Activated T-cell treated with anti-CD3 and anti-CD28 coated beads, Interleukin-2, amount 50 U/mL, for 4 hours (primary cell): ENCODE results near the gene PKMYT1. TPM values are rescaled to one million over a fixed set of nuclear protein-coding genes. Genes with fewer than 3 reads are reported as not detected.
"Not testable (repeated sequence)": the region's sequence is repeated elsewhere in the genome, so short reads cannot be mapped to it uniquely, and the experiment has no call there.

Experiments
- ATAC-seq, 2 donors: fragments of 200-7000 bp; cut with Tn5 transposase; one replicate each; pipeline ENCODE4 v1.10.0; 2021
- DNase-seq: peaks from one replicate; pipeline ENCODE4 v3.0.0-alpha.2; 2020
- H3K27me3 Mint-ChIP-seq: one replicate; pipeline ENCODE4 v1.8.0; 2021; ENCODE audit warnings: low read depth, mixed read lengths
- H3K36me3 Mint-ChIP-seq: one replicate; pipeline ENCODE4 v1.8.0; 2022; ENCODE audit warnings: mixed read lengths; ENCODE audit not compliant: insufficient read depth
- H3K4me1 Mint-ChIP-seq: one replicate; pipeline ENCODE4 v1.8.0; 2021; ENCODE audit warnings: low read depth, mixed read lengths
- H3K4me3 Mint-ChIP-seq: one replicate; pipeline ENCODE4 v1.8.0; 2021; ENCODE audit warnings: mild to moderate bottlenecking, moderate library complexity, mixed read lengths
- H3K9me3 Mint-ChIP-seq: one replicate; pipeline ENCODE4 v1.8.0; 2021; ENCODE audit warnings: mixed read lengths
- total RNA-seq, 3 donors: library from RNA; stranded (reverse); gene quantifications; one replicate each; pipeline ENCODE4 v1.2.1, GENCODE V29; 2021

Gene PKMYT1
- total RNA-seq, 3 donors from 2014 or later: 53.1 to 79.1 (median 66.0) TPM

DNA sequence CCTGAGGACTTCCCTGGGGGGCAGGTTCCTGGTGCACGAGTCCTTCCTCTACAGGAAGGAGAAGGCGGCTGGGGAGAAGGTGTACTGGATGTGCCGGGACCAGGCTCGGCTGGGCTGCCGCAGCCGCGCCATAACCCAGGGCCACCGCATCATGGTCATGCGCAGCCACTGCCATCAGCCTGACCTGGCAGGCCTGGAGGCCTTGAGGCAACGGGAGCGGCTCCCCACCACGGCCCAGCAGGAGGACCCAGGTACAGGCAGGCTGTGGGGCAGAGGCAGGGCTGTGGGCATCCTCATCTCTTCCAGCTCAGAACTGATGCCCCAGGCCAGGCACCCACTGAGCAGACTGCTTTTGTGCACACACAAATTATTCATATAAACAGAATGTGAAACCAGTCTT is 42.0 kb downstream of the PKMYT1 start:
- DNase-seq (no peak), ATAC-seq (no peak)
- Mint-ChIP-seq H3K4me3 (no peak overlapping the region), H3K27me3 (no peaks in the 10 kb centered on the region), H3K36me3 (peaks cover 26% of the 10 kb centered on the region), H3K9me3 (no peaks in the 10 kb centered on the region), H3K4me1 (no peaks in the 10 kb centered on the region)

DNA sequence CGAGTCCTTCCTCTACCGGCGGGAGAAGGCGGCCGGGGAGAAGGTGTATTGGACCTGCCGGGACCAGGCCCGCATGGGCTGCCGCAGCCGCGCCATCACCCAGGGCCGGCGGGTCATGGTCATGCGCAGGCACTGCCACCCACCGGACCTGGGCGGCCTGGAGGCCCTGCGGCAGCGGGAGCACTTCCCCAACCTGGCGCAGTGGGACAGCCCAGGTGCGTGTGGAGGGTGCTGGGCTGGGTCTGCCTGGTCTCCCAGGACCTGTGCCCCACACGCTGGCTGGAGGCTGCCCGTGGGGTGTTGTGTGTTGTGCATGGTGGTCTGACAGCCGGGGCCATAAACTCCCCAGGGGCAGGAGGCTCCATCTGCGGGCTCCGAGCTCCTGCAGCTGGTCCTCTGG is 43.1 kb downstream of the PKMYT1 start:
- Mint-ChIP-seq H3K9me3 (no peaks in the 10 kb centered on the region), H3K27me3 (no peaks in the 10 kb centered on the region), H3K4me1 (no peaks in the 10 kb centered on the region), H3K36me3 (peaks cover 21% of the 10 kb centered on the region), H3K4me3 (no peak overlapping the region)
- ATAC-seq (no peak), DNase-seq (no peak)

DNA sequence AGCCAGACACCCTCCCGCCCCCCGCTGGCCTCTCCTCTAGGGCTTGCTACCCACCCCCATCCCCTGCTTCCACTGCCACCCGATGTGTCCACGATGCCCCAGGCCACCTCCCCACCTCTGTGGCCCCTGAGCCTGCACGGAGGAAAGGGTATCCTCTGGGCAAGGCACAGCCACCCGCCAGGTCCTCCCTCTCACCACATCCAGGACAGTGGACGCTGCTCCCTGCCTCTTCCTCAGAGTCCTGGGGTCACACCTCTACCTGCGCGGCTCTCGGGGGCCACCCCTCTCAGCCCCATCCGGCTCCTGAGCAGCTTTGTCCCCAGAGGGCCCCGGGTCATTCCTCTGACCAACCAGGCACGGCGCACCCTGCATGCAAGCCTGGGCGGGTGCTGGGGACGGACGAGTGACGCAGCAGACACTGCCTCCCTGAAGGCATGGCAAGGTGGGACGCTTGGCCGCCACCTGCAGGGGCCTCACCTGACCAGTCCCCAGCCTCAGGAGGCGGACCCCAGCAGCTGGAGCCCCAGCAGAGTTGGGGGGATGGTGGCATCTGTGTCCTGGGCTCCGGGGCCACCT is 43.7 kb downstream of the PKMYT1 start:
- Mint-ChIP-seq H3K4me1 (no peaks in the 10 kb centered on the region), H3K36me3 (peaks cover 21% of the 10 kb centered on the region), H3K9me3 (no peaks in the 10 kb centered on the region), H3K27me3 (no peaks in the 10 kb centered on the region), H3K4me3 (no peak overlapping the region)
- DNase-seq: no peak
- ATAC-seq: no peak

DNA sequence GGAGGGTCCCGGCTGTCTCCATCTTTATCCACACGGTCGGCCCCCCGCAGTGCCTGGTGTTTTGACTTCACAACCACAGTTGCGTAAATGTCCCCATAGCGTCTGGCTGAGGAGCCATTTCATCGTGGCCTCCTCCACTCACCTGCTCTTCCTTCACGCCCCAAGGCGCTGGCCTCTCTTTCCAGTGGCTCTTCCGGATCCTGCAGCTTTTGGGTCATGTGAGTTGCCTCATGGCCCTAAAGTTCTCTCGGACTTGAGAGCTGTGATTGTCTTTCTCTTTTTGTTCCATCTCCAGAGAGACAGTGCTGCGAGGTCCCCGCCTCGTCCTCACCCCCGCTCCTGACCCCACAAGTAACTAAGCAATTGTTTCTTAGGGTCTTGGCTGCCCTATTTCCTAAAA is 45.8 kb downstream of the PKMYT1 start:
- no peak overlapping the region for H3K4me3 Mint-ChIP-seq
- ATAC-seq: no peak
- no peaks in the 10 kb centered on the region for H3K27me3 Mint-ChIP-seq
- H3K4me1 Mint-ChIP-seq: no peaks in the 10 kb centered on the region
- H3K36me3 Mint-ChIP-seq: peaks cover 14% of the 10 kb centered on the region
- DNase-seq: no peak
- no peaks in the 10 kb centered on the region for H3K9me3 Mint-ChIP-seq

DNA sequence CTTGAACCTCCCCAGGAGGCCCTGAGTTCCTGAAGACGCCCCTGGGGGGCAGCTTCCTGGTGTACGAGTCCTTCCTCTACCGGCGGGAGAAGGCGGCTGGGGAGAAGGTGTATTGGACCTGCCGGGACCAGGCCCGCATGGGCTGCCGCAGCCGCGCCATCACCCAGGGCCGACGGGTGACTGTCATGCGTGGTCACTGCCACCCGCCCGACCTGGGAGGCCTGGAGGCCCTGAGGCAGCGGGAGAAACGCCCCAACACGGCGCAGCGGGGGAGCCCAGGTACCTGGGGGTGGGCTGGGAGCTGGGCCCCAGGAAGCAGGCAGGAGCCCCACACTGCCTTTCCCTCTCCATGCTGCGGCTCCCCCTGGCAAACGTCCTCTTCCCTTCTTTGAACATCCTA is 46.5 kb downstream of the PKMYT1 start:
- no peak for ATAC-seq
- DNase-seq: no peak
- Mint-ChIP-seq H3K4me3 (no peak overlapping the region), H3K9me3 (no peaks in the 10 kb centered on the region), H3K27me3 (no peaks in the 10 kb centered on the region), H3K4me1 (no peaks in the 10 kb centered on the region), H3K36me3 (peaks cover 14% of the 10 kb centered on the region)

DNA sequence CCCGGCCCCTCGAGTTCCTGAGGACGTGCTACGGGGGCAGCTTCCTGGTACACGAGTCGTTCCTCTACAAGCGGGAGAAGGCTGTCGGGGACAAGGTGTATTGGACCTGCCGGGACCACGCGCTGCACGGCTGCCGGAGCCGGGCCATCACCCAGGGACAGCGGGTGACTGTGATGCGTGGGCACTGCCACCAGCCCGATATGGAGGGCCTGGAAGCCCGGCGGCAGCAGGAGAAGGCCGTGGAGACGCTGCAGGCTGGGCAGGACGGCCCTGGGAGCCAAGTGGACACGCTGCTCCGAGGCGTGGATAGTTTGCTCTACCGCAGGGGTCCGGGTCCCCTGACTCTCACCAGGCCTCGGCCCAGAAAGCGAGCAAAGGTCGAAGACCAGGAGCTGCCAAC is 47.1 kb downstream of the PKMYT1 start:
- Mint-ChIP-seq H3K9me3 (no peaks in the 10 kb centered on the region), H3K27me3 (no peaks in the 10 kb centered on the region), H3K4me1 (no peaks in the 10 kb centered on the region), H3K4me3 (no peak overlapping the region), H3K36me3 (peaks cover 14% of the 10 kb centered on the region)
- ATAC-seq: no peak
- DNase-seq: no peak

DNA sequence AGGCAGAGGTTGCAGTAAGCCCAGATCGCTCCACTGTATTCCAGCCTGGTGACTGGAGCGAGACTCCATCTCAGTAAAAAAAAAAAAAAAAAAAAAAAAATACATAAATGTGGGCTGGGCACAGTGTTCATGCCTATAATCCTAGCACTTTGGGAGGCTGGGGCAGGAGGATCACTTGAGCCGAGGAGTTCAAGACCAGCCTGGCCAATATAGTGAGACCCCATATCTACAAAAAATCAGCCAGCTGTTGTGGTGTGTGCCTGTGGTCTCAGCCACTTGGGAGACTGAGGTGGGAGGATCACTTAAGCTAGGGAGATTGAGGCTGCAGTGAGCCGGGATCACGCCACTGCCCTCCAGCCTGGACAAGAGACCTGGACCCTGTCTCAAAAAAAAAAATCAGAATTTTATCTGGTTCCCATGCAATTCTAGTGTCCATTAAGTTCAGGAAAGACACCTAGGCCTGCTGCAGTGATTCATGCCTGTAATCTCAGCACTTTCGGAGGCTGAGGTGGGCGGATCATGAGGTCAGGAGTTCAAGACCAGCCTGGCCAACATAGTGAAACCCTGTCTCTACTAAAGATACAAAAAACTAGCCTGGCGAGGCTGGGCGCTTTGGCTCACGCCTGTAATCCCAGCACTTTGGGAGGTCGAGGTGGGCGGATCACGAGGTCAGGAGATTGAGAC is 48.9 kb downstream of the PKMYT1 start:
- not testable (repeated sequence) for DNase-seq, H3K27me3 Mint-ChIP-seq, H3K4me3 Mint-ChIP-seq, H3K4me1 Mint-ChIP-seq, ATAC-seq, H3K9me3 Mint-ChIP-seq
- peaks cover 14% of the 10 kb centered on the region for H3K36me3 Mint-ChIP-seq

DNA sequence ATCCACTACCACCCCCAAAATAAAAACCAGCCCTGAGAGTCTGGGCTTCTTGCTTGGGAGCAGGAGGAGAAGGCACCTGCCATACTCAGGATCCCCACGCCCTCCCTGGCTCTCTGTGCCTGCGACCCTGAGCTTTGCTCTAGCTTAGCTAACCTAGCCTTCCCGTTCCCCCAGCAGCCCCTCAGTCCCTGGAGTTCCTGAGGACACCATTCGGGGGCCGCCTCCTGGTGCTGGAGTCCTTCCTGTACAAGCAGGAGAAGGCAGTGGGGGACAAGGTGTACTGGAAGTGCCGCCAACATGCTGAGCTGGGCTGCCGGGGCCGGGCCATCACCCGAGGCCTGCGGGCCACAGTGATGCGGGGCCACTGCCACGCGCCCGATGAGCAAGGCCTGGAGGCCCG is 50.0 kb downstream of the PKMYT1 start:
- DNase-seq (no peak), ATAC-seq (no peak)
- H3K36me3 Mint-ChIP-seq: peaks cover 9% of the 10 kb centered on the region
- H3K9me3 Mint-ChIP-seq: no peaks in the 10 kb centered on the region
- H3K27me3 Mint-ChIP-seq: no peaks in the 10 kb centered on the region
- no peak overlapping the region for H3K4me3 Mint-ChIP-seq
- peaks cover 7% of the 10 kb centered on the region for H3K4me1 Mint-ChIP-seq

DNA sequence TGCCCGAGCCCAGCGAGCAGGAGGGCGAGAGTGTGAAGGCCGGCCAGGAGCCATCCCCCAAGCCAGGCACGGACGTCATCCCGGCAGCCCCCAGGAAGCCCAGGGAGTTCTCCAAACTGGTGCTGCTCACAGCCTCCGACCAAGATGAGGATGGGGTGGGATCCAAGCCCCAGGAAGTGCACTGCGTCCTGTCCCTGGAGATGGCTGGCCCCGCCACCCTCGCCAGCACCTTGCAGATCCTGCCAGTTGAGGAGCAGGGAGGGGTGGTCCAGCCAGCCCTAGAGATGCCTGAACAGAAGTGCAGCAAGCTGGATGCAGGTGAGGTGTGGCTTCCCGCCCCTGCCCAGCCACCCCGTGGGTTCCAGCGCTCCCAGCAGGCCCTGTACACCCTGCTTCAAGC is 50.6 kb downstream of the PKMYT1 start:
- Mint-ChIP-seq H3K36me3 (peaks cover 8% of the 10 kb centered on the region), H3K27me3 (no peaks in the 10 kb centered on the region), H3K4me3 (no peak overlapping the region), H3K9me3 (no peaks in the 10 kb centered on the region), H3K4me1 (peaks cover 7% of the 10 kb centered on the region)
- DNase-seq (no peak), ATAC-seq (no peak)

DNA sequence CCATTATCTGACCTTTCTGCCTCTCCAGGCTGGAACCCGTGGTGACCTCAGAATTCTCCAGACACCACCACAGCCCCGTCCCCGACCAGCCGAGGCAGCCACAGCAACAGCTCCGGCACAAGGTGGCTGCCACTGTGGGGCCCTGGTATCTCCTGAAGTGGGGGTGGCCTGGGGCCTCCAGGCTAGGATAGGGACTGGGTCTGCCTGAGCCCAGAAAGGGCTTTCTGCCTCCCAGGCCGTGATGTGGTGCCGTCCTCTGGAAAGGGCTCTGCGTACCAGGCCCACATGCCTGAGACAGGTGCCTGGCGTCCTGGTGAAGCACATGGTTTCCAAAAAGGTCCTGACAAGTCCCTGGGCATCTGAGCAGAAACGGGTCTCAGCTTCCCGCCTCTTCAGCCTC is 51.5 kb downstream of the PKMYT1 start:
- ATAC-seq (no peak), DNase-seq (no peak)
- H3K36me3 Mint-ChIP-seq: no peaks in the 10 kb centered on the region
- H3K4me3 Mint-ChIP-seq: no peak overlapping the region
- peaks cover 7% of the 10 kb centered on the region for H3K4me1 Mint-ChIP-seq
- no peaks in the 10 kb centered on the region for H3K9me3 Mint-ChIP-seq
- no peaks in the 10 kb centered on the region for H3K27me3 Mint-ChIP-seq

DNA sequence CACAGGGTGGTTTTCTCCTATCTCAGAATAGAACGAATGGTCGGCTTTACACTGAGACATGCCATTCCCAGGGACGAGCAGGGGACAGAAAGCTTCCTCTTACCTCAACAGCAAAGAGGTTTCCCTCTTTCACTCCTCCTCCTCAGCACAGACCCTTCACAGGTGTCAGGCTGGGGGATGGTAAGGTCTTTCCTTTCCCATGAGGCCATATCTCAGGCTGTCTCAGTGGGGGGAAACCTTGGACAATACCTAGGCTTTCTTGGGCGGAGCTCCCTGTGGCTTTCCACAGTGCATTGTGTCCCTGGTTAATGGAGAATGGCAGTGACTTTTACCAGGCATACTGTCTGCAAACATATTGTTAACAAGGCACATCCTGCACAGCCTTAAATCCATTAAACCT is 52.1 kb downstream of the PKMYT1 start:
- not testable (repeated sequence) for H3K36me3 Mint-ChIP-seq, H3K9me3 Mint-ChIP-seq, H3K4me1 Mint-ChIP-seq, ATAC-seq, DNase-seq, H3K4me3 Mint-ChIP-seq, H3K27me3 Mint-ChIP-seq

DNA sequence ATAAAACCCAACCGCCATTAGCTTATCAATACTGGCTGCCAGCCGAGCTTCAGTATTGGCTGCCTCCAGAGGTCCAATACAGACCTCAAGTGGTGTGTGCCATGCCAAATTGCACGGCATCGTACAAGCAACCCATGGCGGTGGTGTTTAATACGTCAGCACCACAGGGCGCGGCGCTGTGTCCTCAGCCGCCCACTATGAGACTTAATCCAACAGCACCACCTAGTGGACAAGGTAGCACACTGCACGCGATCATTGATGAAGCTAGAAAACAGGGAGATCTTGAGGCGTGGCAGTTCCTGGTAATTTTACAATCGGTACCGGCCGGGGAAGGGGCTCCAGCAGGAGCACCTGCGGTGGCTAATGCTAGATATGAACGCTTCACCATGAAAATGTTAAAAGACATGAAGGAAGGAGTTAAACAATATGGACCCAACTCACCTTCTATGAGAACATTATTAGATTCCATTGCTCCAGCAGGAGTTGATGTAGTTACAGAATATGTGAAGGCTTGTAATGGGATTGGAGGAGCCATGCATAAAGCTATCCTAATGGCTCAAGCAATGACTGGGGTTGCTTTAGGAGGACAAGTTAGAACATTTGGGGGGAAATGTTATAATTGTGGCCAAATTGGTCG is 53.1 kb downstream of the PKMYT1 start:
- peaks cover 6% of the 10 kb centered on the region for H3K36me3 Mint-ChIP-seq
- no peaks in the 10 kb centered on the region for H3K9me3 Mint-ChIP-seq
- H3K27me3 Mint-ChIP-seq: no peaks in the 10 kb centered on the region
- ATAC-seq: peak; percentile 98 to 99
- H3K4me1 Mint-ChIP-seq: peaks cover 7% of the 10 kb centered on the region
- no peak overlapping the region for H3K4me3 Mint-ChIP-seq
- DNase-seq: peak; percentile 86

DNA sequence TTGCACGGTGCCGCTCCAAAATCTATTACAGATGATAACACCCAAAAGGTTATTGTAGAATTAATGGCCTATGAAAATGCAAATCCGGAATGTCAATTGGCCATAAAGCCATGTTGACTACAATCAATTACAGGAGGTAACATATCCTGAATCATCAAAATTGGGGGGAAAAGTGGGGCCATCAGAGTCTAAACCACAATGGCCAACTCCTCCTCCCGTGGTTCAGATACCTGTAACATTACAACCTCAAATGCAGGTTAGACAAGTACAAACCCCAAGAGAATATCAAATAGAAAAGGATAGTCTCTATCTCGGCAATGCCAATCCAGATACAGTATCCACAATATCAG is 53.6 kb downstream of the PKMYT1 start:
- H3K4me1 Mint-ChIP-seq: peaks cover 7% of the 10 kb centered on the region

DNA sequence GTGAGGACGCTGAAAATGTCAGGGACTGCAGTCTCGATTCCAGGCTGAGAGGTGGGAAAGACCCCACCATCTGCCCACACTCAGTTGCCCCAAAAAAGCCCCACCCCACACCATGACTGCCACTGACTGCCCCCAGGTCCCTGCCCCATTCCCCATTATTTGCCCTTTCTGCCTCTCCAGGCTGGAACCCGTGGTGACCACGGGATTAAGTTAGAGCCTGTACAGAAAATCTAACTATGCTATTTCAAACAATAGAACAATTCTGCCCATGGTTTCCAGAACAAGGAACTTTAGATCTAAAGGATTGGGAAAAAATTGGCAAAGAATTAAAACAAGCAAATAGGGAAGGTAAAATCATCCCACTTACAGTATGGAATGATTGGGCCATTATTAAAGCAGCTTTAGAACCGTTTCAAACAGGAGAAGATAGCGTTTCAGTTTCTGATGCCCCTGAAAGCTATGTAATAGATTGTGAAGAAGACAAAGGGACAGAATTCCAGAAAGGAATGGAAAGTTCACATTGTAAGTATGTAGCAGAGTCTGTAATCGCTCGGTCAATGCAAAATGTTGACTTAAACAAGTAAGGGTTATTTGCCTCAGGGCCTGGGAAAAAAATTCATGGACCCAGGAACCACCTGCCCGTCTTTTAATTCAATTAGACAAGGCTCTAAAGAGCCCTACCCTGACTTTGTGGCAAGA is 54.1 kb downstream of the PKMYT1 start:
- no peaks in the 10 kb centered on the region for H3K27me3 Mint-ChIP-seq
- no peak for DNase-seq
- no peak overlapping the region for H3K4me3 Mint-ChIP-seq
- H3K36me3 Mint-ChIP-seq: peaks cover 6% of the 10 kb centered on the region
- peaks cover 7% of the 10 kb centered on the region for H3K4me1 Mint-ChIP-seq
- no peaks in the 10 kb centered on the region for H3K9me3 Mint-ChIP-seq
- ATAC-seq: no peak

More for the DNA sequence above, 53.6 kb downstream of the PKMYT1 start:
- no peaks in the 10 kb centered on the region for H3K9me3 Mint-ChIP-seq
- DNase-seq (no peak), ATAC-seq (no peak)
- no peaks in the 10 kb centered on the region for H3K27me3 Mint-ChIP-seq
- peaks cover 6% of the 10 kb centered on the region for H3K36me3 Mint-ChIP-seq
- no peak overlapping the region for H3K4me3 Mint-ChIP-seq
